Measurements from ENCODE around the gene ZNF526. TPM values are rescaled to one million over a fixed set of nuclear protein-coding genes. Genes with fewer than 3 reads are reported as not detected.

The ZNF526 gene
- total RNA-seq, 1 donor = 20.3 TPM

DNA sequence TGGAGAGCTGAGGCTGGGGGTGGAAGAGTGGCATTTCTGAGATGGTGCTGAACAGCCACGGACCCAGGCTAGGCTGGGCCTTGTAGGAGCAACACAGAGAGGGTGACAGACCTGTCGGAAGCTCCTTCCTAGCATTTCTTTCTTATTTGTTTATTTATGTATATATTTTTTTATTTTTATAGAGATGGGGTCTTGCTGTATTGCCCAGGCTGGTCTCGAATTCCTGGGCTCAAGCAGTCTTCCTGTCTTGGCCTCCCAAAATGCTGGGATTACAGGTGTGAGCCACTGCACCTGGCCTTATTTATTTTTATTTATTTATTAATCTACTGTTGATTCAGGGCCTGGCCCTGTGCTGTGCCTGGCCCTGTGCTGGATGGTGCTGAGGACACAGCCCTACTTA is 55.4 kb downstream of the ZNF526 start:
- TF ChIP-seq, protein P1, sequence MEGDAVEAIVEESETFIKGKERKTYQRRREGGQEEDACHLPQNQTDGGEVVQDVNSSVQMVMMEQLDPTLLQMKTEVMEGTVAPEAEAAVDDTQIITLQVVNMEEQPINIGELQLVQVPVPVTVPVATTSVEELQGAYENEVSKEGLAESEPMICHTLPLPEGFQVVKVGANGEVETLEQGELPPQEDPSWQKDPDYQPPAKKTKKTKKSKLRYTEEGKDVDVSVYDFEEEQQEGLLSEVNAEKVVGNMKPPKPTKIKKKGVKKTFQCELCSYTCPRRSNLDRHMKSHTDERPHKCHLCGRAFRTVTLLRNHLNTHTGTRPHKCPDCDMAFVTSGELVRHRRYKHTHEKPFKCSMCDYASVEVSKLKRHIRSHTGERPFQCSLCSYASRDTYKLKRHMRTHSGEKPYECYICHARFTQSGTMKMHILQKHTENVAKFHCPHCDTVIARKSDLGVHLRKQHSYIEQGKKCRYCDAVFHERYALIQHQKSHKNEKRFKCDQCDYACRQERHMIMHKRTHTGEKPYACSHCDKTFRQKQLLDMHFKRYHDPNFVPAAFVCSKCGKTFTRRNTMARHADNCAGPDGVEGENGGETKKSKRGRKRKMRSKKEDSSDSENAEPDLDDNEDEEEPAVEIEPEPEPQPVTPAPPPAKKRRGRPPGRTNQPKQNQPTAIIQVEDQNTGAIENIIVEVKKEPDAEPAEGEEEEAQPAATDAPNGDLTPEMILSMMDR (IDR thresholded peaks at IDR 0.05; ENCODE audit: insufficient read depth, low read depth, low read length) = no peak
- no peak for DNase-seq (ENCODE audit: low read depth)
- H3K4me3 ChIP-seq (ENCODE audit: low read depth, low read length) = no peak overlapping the region

GRCh38 chr19:42276284-42276683 is 56.2 kb downstream of the ZNF526 start:
- H3K4me3 ChIP-seq (ENCODE audit: low read depth, low read length) = no peak overlapping the region
- TF ChIP-seq, protein P1 (IDR thresholded peaks at IDR 0.05; ENCODE audit: insufficient read depth, low read depth, low read length) = no peak
- DNase-seq (ENCODE audit: low read depth) = no peak

GRCh38 chr19:42276821-42277220 is 56.7 kb downstream of the ZNF526 start:
- TF ChIP-seq, protein P1 (IDR thresholded peaks at IDR 0.05; ENCODE audit: insufficient read depth, low read depth, low read length) = no peak
- no peak for DNase-seq (ENCODE audit: low read depth)
- no peak overlapping the region for H3K4me3 ChIP-seq (ENCODE audit: low read depth, low read length)

Other genes starting within 250 kb of the ZNF526 start
- gene ATP1A3, start 226.1 kb upstream of the ZNF526 start, total RNA-seq = not detected in 2 replicates
- gene GRIK5, start 150.1 kb upstream of the ZNF526 start, total RNA-seq = not detected in 2 replicates
- gene ZNF574, start 144.1 kb upstream of the ZNF526 start, total RNA-seq = 13.5 and 19.0 TPM in 2 replicates
- 1.3 and 1.9 TPM in 2 replicates for gene POU2F2, start 87.9 kb upstream of the ZNF526 start, total RNA-seq
- gene DEDD2, start 2.6 kb upstream of the ZNF526 start, total RNA-seq = 14.8 and 15.1 TPM in 2 replicates
- 16.8 and 21.2 TPM in 2 replicates for gene GSK3A, start 22.3 kb downstream of the ZNF526 start, total RNA-seq
- 27.6 and 32.5 TPM in 2 replicates for gene ERF, start 34.8 kb downstream of the ZNF526 start, total RNA-seq
- 23.7 and 26.7 TPM in 2 replicates for gene CIC, start 48.9 kb downstream of the ZNF526 start, total RNA-seq
- 0.64 and 0.86 TPM in 2 replicates for gene PRR19, start 81.8 kb downstream of the ZNF526 start, total RNA-seq
- gene PAFAH1B3, start 82.3 kb downstream of the ZNF526 start, total RNA-seq = 28.5 and 48.0 TPM in 2 replicates
- gene TMEM145, start 93.0 kb downstream of the ZNF526 start, total RNA-seq = not detected in 2 replicates
- gene MEGF8, start 105.3 kb downstream of the ZNF526 start, total RNA-seq = 21.2 and 22.2 TPM in 2 replicates
- gene CNFN, start 170.0 kb downstream of the ZNF526 start, total RNA-seq = 0.32 TPM in 1 of 2 replicates, not detected in the other
- 2.3 and 3.0 TPM in 2 replicates for gene LIPE, start 207.1 kb downstream of the ZNF526 start, total RNA-seq
- not detected in 2 replicates for gene CXCL17, start 222.6 kb downstream of the ZNF526 start, total RNA-seq